Mucosa of rectum (tissue), 2 donors: ENCODE measurements around the gene TMTC1.
"Not testable (repeated sequence)": the region's sequence is repeated elsewhere in the genome, so short reads cannot be mapped to it uniquely, and the experiment has no call there.

Source experiments
- H3K27ac ChIP-seq, 2 donors: one replicate each; pipeline ENCODE4 v1.7.0; 2013; ENCODE audit warnings: inconsistent platforms in 2 of 2, low read depth in 2 of 2, low read length in 2 of 2
- H3K27me3 ChIP-seq, 2 donors: one replicate each; pipeline ENCODE4 v1.7.0; 2013; ENCODE audit warnings: low read length in 2 of 2; ENCODE audit not compliant: control insufficient read depth in 2 of 2, insufficient read depth in 2 of 2
- H3K36me3 ChIP-seq, 2 donors: one replicate each; pipeline ENCODE4 v1.7.0; 2013; ENCODE audit warnings: low read length in 2 of 2; ENCODE audit not compliant: control insufficient read depth in 2 of 2, insufficient read depth in 2 of 2
- H3K4me1 ChIP-seq, 2 donors: one replicate each; pipeline ENCODE4 v1.7.0; 2013; ENCODE audit warnings: low read length in 2 of 2, mild to moderate bottlenecking in 1 of 2; ENCODE audit not compliant: control insufficient read depth in 2 of 2, insufficient read depth in 2 of 2
- H3K4me3 ChIP-seq, 2 donors: one replicate each; pipeline ENCODE4 v1.7.0; 2013; ENCODE audit warnings: low read length in 2 of 2
- H3K9ac ChIP-seq, 2 donors: one replicate each; pipeline ENCODE4 v1.7.0; 2013; ENCODE audit warnings: low read length in 2 of 2, low read depth in 1 of 2, mild to moderate bottlenecking in 1 of 2
- H3K9me3 ChIP-seq, 2 donors: one replicate each; pipeline ENCODE4 v1.7.0; 2013; ENCODE audit warnings: low read length in 2 of 2; ENCODE audit not compliant: control insufficient read depth in 2 of 2
- donor health status: healthy.
- donor health status: Normal muscosa, but diverticular disease.

The TMTC1 gene

GRCh38 chr12:29630164-29630563 lies 153.6 kb downstream of the TMTC1 start:
- H3K27ac ChIP-seq, H3K9ac ChIP-seq, H3K4me3 ChIP-seq, H3K4me1 ChIP-seq, H3K36me3 ChIP-seq, H3K27me3 ChIP-seq, H3K9me3 ChIP-seq: not testable (repeated sequence)

GRCh38 chr12:29627221-29627620 lies 156.5 kb downstream of the TMTC1 start:
- no peaks in the 10 kb centered on the region for H3K36me3 ChIP-seq
- no peak overlapping the region for H3K9ac ChIP-seq
- no peaks in the 10 kb centered on the region for H3K27me3 ChIP-seq
- H3K4me3 ChIP-seq = no peak overlapping the region
- no peaks in the 10 kb centered on the region for H3K9me3 ChIP-seq
- no peak overlapping the region for H3K27ac ChIP-seq
- H3K4me1 ChIP-seq = no peaks in the 10 kb centered on the region

GRCh38 chr12:29625359-29625953 lies 158.3 kb downstream of the TMTC1 start:
- H3K27me3 ChIP-seq = no peaks in the 10 kb centered on the region
- no peak overlapping the region for H3K27ac ChIP-seq
- no peak overlapping the region for H3K9ac ChIP-seq

GRCh38 chr12:29622251-29622650 lies 161.5 kb downstream of the TMTC1 start:
- Histone ChIP-seq H3K4me1 (no peaks in the 10 kb centered on the region), H3K36me3 (no peaks in the 10 kb centered on the region), H3K27me3 (no peaks in the 10 kb centered on the region), H3K9ac (no peak overlapping the region), H3K4me3 (no peak overlapping the region), H3K27ac (no peak overlapping the region), H3K9me3 (no peaks in the 10 kb centered on the region)

More at GRCh38 chr12:29625359-29625953, 158.3 kb downstream of the TMTC1 start:
- Histone ChIP-seq H3K9me3 (no peaks in the 10 kb centered on the region), H3K36me3 (no peaks in the 10 kb centered on the region), H3K4me1 (no peaks in the 10 kb centered on the region), H3K4me3 (no peak overlapping the region)

- Histone ChIP-seq H3K9ac (no peak overlapping the region), H3K36me3 (no peaks in the 10 kb centered on the region), H3K4me1 (no peaks in the 10 kb centered on the region), H3K9me3 (no peaks in the 10 kb centered on the region), H3K27me3 (no peaks in the 10 kb centered on the region), H3K27ac (no peak overlapping the region), H3K4me3 (no peak overlapping the region)
Measured at GRCh38 chr12:29620030-29620429, 163.7 kb downstream of the TMTC1 start.

- H3K9ac ChIP-seq = no peak overlapping the region
- H3K27ac ChIP-seq = no peak overlapping the region
- H3K27me3 ChIP-seq = no peaks in the 10 kb centered on the region
- no peak overlapping the region for H3K4me3 ChIP-seq
- H3K36me3 ChIP-seq = no peaks in the 10 kb centered on the region
- H3K4me1 ChIP-seq = no peaks in the 10 kb centered on the region
- no peaks in the 10 kb centered on the region for H3K9me3 ChIP-seq
Measured at GRCh38 chr12:29617407-29617803, 166.3 kb downstream of the TMTC1 start.

GRCh38 chr12:29616664-29617406 lies 166.9 kb downstream of the TMTC1 start:
- H3K27ac ChIP-seq = no peak overlapping the region
- H3K4me3 ChIP-seq = no peak overlapping the region
- H3K9me3 ChIP-seq = no peaks in the 10 kb centered on the region
- H3K4me1 ChIP-seq = no peaks in the 10 kb centered on the region
- no peaks in the 10 kb centered on the region for H3K27me3 ChIP-seq
- no peak overlapping the region for H3K9ac ChIP-seq
- no peaks in the 10 kb centered on the region for H3K36me3 ChIP-seq

- Histone ChIP-seq H3K36me3 (no peaks in the 10 kb centered on the region), H3K27ac (no peak overlapping the region), H3K9me3 (no peaks in the 10 kb centered on the region), H3K27me3 (no peaks in the 10 kb centered on the region), H3K9ac (no peak overlapping the region), H3K4me3 (no peak overlapping the region), H3K4me1 (no peaks in the 10 kb centered on the region)
Measured at GRCh38 chr12:29614694-29615325, 168.9 kb downstream of the TMTC1 start.

GRCh38 chr12:29612912-29613311 lies 170.8 kb downstream of the TMTC1 start:
- no peaks in the 10 kb centered on the region for H3K9me3 ChIP-seq
- no peaks in the 10 kb centered on the region for H3K4me1 ChIP-seq
- no peak overlapping the region for H3K9ac ChIP-seq
- no peaks in the 10 kb centered on the region for H3K36me3 ChIP-seq
- no peak overlapping the region for H3K4me3 ChIP-seq
- H3K27ac ChIP-seq = no peak overlapping the region
- no peaks in the 10 kb centered on the region for H3K27me3 ChIP-seq

GRCh38 chr12:29611906-29612305 lies 171.8 kb downstream of the TMTC1 start:
- no peaks in the 10 kb centered on the region for H3K9me3 ChIP-seq
- no peak overlapping the region for H3K27ac ChIP-seq
- H3K36me3 ChIP-seq = no peaks in the 10 kb centered on the region
- H3K9ac ChIP-seq = no peak overlapping the region
- no peaks in the 10 kb centered on the region for H3K4me1 ChIP-seq
- H3K27me3 ChIP-seq = no peaks in the 10 kb centered on the region
- no peak overlapping the region for H3K4me3 ChIP-seq
